ENCODE results near the gene DDX49. TPM values are rescaled to one million over a fixed set of nuclear protein-coding genes. Genes with fewer than 3 reads are reported as not detected.

Gene DDX49
- total RNA-seq, 1 donor from 2014 or later = 44.7 TPM

DNA sequence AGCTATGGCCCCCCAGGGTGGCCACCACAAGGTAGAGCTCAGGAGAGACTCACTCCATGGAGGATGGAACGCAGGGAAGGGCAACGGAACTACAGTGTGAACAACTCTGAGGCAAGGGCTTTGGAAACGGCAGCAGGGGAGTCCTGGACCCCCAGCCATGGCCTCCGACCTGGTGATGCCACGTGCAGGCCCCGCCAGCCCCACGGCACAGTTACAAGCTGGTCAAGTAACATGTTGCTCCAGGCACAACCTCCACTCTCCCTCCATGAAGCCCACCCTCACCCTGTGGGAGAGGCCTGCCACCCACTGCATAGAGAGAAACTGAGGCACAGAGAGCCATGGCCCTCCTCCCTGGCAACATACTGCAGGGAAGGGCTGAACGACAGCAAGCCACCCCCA, 14.5 kb upstream of the DDX49 start:
- TF ChIP-seq, protein P1, sequence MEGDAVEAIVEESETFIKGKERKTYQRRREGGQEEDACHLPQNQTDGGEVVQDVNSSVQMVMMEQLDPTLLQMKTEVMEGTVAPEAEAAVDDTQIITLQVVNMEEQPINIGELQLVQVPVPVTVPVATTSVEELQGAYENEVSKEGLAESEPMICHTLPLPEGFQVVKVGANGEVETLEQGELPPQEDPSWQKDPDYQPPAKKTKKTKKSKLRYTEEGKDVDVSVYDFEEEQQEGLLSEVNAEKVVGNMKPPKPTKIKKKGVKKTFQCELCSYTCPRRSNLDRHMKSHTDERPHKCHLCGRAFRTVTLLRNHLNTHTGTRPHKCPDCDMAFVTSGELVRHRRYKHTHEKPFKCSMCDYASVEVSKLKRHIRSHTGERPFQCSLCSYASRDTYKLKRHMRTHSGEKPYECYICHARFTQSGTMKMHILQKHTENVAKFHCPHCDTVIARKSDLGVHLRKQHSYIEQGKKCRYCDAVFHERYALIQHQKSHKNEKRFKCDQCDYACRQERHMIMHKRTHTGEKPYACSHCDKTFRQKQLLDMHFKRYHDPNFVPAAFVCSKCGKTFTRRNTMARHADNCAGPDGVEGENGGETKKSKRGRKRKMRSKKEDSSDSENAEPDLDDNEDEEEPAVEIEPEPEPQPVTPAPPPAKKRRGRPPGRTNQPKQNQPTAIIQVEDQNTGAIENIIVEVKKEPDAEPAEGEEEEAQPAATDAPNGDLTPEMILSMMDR (IDR thresholded peaks at IDR 0.05; ENCODE audit: unreplicated experiment) = no peak
- no peak for DNase-seq (ENCODE audit: low spot score, unreplicated experiment)
- Mint-ChIP-seq H3K27ac (no peak overlapping the region), H3K9me3 (ENCODE audit: low read depth) (no peaks in the 10 kb centered on the region), H3K4me1 (ENCODE audit: low read depth) (no peaks in the 10 kb centered on the region), H3K27me3 (no peaks in the 10 kb centered on the region), H3K36me3 (ENCODE audit: insufficient read depth) (peaks cover 4% of the 10 kb centered on the region), H3K4me3 (ENCODE audit: low read depth) (no peak overlapping the region)

DNA sequence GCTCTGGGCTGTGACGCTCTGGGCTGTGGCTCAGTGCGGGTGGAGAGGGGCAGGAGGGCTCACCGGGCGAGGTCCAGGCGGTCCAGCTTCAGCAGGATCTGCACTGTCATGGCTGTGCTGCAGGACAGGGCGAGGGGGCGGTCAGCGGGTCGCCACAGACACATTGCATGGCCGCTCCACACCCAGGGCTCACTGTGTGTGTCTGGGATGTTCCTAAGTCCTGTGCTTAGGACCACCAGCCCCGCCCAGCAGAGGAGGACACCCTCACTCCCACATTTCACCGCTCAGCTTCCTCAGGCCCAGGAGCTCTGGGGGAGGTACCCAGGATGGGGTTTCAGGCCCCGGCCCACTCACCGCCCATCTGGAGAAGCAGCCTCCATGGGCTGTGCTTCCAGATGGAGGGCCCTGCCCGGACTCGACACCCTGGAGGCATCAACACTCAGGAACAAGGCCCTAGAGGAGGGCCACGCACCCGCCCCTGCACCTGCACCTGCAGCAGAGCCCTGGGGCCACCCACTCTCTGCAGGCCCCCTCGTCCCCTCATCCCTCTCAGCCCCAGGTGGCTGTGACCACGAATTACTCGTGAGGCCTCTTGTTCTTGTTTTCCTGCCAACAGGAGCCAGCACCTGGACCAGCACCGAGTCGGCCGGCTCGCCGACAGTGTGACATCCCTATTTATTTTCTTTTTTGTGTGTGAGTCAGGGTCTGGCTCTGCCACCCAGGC, 13.8 kb upstream of the DDX49 start:
- Mint-ChIP-seq H3K9me3 (ENCODE audit: low read depth) (no peaks in the 10 kb centered on the region), H3K36me3 (ENCODE audit: insufficient read depth) (peaks cover 4% of the 10 kb centered on the region), H3K27me3 (no peaks in the 10 kb centered on the region), H3K27ac (no peak overlapping the region), H3K4me3 (ENCODE audit: low read depth) (no peak overlapping the region), H3K4me1 (ENCODE audit: low read depth) (no peaks in the 10 kb centered on the region)
- TF ChIP-seq, protein P1 (IDR thresholded peaks at IDR 0.05; ENCODE audit: unreplicated experiment) = no peak
- DNase-seq (ENCODE audit: low spot score, unreplicated experiment) = no peak

DNA sequence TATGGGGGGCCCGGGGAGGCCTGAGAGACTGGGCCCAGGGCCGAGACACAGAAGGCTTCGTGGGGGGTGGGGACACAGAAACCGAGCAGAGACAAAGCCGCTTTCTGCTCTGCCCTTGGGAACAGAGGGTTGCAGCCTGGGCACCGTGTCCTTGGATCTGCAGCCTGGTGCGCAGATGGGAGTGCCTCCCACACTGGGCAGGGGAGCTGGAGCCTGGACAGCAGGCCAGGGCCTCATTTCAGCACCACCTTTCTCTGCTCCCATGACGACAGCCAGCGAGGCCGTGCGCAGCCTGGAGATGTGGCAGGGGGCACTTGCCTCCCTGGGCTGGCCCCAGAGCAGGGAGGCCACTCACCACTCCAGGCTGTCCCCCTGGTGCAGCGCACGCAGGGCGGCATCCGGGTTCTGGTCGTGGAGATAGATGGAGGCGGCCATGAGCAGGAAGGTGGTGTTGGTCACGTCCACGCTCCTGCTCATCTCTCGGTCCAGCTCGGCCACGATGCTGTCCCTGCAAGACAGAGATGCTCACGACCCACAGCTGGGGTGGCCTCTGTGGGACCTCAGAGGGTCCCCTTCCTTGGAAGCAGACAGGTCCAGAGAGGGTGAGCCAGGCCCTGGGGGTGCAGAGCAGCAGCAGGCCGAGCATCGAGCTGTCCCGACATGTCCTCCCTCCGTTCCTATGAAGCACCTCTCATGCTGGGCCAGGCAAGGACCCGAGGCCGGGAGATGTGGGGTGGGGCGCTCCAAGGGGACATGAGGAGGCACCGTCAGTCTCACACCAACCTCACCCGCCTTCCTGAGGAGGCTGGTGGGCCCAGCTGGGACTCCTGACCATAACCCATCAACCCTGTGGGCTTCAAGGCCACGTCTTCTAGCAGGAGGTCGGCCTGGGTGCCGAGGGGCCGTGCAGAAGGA, 12.7 kb upstream of the DDX49 start:
- no peaks in the 10 kb centered on the region for H3K36me3 Mint-ChIP-seq (ENCODE audit: insufficient read depth)
- H3K27me3 Mint-ChIP-seq = no peaks in the 10 kb centered on the region
- H3K4me3 Mint-ChIP-seq (ENCODE audit: low read depth) = no peak overlapping the region
- H3K27ac Mint-ChIP-seq = no peak overlapping the region
- DNase-seq (ENCODE audit: low spot score, unreplicated experiment) = no peak
- no peaks in the 10 kb centered on the region for H3K9me3 Mint-ChIP-seq (ENCODE audit: low read depth)
- TF ChIP-seq, protein P1 (IDR thresholded peaks at IDR 0.05; ENCODE audit: unreplicated experiment) = no peak
- H3K4me1 Mint-ChIP-seq (ENCODE audit: low read depth) = no peaks in the 10 kb centered on the region

DNA sequence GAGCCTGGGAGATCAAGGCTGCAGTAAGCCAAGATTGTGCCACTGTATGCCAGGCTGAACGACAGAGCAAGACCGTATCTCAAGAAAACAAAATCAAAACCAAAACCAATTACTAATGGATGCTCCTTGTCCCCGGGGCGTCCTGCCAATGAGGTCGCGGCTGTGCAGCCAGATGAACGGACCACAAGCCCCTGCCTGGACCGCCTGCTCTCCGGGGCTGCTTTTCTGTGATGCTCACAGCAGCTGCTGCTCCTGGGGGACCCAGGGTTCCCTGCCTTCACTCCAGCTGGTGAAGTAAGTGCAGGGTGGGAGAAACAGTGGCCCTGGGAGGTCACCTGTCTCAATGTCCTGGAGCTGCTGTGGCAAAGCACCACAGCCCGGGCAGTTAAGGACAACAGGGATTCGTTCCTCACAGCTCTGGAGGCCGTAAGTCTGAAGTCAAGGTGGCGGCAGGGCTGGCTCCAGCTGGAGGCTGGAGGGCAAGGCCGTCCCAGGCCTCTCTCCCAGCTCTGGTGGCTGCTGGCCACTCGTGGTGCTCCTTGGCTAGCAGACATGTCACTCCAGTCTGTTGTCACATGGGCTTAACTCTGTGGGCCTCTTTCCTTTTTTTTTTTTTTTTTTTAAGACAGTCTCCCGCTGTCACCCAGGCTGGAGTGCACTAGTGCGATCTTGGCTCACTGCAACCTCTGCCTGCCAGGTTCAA, 10.4 kb upstream of the DDX49 start:
- TF ChIP-seq, protein P1 (IDR thresholded peaks at IDR 0.05; ENCODE audit: unreplicated experiment) = no peak
- H3K9me3 Mint-ChIP-seq (ENCODE audit: low read depth) = no peaks in the 10 kb centered on the region
- H3K36me3 Mint-ChIP-seq (ENCODE audit: insufficient read depth) = peaks cover 8% of the 10 kb centered on the region
- H3K4me1 Mint-ChIP-seq (ENCODE audit: low read depth) = no peaks in the 10 kb centered on the region
- DNase-seq (ENCODE audit: low spot score, unreplicated experiment) = no peak
- no peak overlapping the region for H3K27ac Mint-ChIP-seq
- no peaks in the 10 kb centered on the region for H3K27me3 Mint-ChIP-seq
- H3K4me3 Mint-ChIP-seq (ENCODE audit: low read depth) = no peak overlapping the region

DNA sequence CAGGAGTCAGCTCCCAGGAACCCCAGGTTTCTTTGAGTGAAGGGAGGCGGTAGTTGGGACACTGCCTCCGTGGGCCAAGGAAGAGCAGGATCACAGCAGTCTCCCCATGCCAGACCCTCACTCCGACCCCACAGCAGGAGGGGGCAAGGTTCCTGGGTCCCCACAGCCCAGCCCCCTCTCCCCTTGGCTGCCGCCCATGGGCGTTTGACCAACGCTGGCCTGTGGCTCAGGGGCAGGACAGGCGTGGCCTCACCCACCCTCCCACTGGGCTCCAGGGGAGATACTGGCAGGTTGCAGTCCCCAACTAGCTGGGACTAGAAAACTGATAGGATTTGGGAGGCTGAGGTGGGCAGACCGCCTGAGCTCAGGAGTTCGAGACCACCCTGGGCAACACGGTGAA, 9.5 kb upstream of the DDX49 start:
- Mint-ChIP-seq H3K4me1 (ENCODE audit: low read depth) (no peaks in the 10 kb centered on the region), H3K27ac (no peak overlapping the region), H3K9me3 (ENCODE audit: low read depth) (no peaks in the 10 kb centered on the region), H3K27me3 (no peaks in the 10 kb centered on the region), H3K36me3 (ENCODE audit: insufficient read depth) (peaks cover 9% of the 10 kb centered on the region), H3K4me3 (ENCODE audit: low read depth) (no peak overlapping the region)
- TF ChIP-seq, protein P1 (IDR thresholded peaks at IDR 0.05; ENCODE audit: unreplicated experiment) = no peak
- DNase-seq (ENCODE audit: low spot score, unreplicated experiment) = no peak

All from progenitor cell of endocrine pancreas (in vitro differentiated cells).